KMS-11 (cell line): ENCODE results near the gene CTSA.

Experiments
- H2AFZ ChIP-seq: fragments of 200-600 bp; sonication (generic); 2 replicates; pipeline ENCODE4 v1.6.1; 2016; ENCODE audit warnings: antibody characterized with exemption, mixed run types, low read depth
- H3K27ac ChIP-seq: fragments of 200-600 bp; sonication (generic); 2 replicates; pipeline ENCODE4 v1.6.1; 2016; ENCODE audit warnings: mild to moderate bottlenecking, mixed run types
- H3K27me3 ChIP-seq: fragments of 200-600 bp; sonication (generic); 2 replicates; pipeline ENCODE4 v1.6.1; 2017; ENCODE audit warnings: mild to moderate bottlenecking, low read depth, mixed run types, moderate library complexity; ENCODE audit not compliant: insufficient read depth
- H3K36me3 ChIP-seq: fragments of 200-600 bp; sonication (generic); 2 replicates; pipeline ENCODE4 v1.6.1; 2017; ENCODE audit warnings: mild to moderate bottlenecking, mixed run types; ENCODE audit not compliant: insufficient read depth
- H3K4me1 ChIP-seq: fragments of 200-600 bp; sonication (generic); 2 replicates; pipeline ENCODE4 v1.6.1; 2016; ENCODE audit warnings: mild to moderate bottlenecking, low read depth, mixed run types; ENCODE audit not compliant: poor library complexity, severe bottlenecking
- H3K4me2 ChIP-seq: fragments of 200-600 bp; sonication (generic); 2 replicates; pipeline ENCODE4 v1.7.0; 2016; ENCODE audit warnings: mild to moderate bottlenecking, mixed run types
- H3K4me3 ChIP-seq: fragments of 200-600 bp; sonication (generic); IDR thresholded peaks from 2 replicates; pipeline ENCODE4 v1.6.1; 2017; ENCODE audit warnings: low read depth, low read length, mixed read lengths; ENCODE audit not compliant: insufficient read depth
- H3K79me2 ChIP-seq: fragments of 200-600 bp; sonication (generic); 2 replicates; pipeline ENCODE4 v1.6.1; 2016; ENCODE audit warnings: low read depth, mixed run types; ENCODE audit not compliant: insufficient read depth
- H3K9ac ChIP-seq: fragments of 200-600 bp; sonication (generic); 2 replicates; pipeline ENCODE4 v1.6.1; 2016; ENCODE audit warnings: mild to moderate bottlenecking, mixed run types
- H4K20me1 ChIP-seq: fragments of 200-600 bp; sonication (generic); 2 replicates; pipeline ENCODE4 v1.6.1; 2016; ENCODE audit warnings: mild to moderate bottlenecking, mixed run types; ENCODE audit not compliant: insufficient read depth
- CTCF ChIP-seq: fragments of 200-600 bp; sonication (generic); conservative IDR thresholded peaks from 2 replicates; pipeline ENCODE4 v1.6.1; 2017; ENCODE audit warnings: low read depth, mild to moderate bottlenecking, antibody characterized with exemption, low read length, moderate library complexity, mixed read lengths

CTSA gene

GRCh38 chr20:45945678-45946148 is 54.6 kb downstream of the CTSA start:
- no peaks in the 10 kb centered on the region for H4K20me1 ChIP-seq
- no peaks in the 10 kb centered on the region for H3K27me3 ChIP-seq
- H3K4me1 ChIP-seq = peaks cover 15% of the 10 kb centered on the region
- peak overlapping the region; percentile 3; the same call in 1 of the 2 replicates for H3K4me2 ChIP-seq
- no peak overlapping the region for H3K9ac ChIP-seq
- H2AFZ ChIP-seq = no peak overlapping the region
- H3K27ac ChIP-seq = peak overlapping the region; percentile 45; the same call in 1 of the 2 replicates
- no peak overlapping the region for H3K4me3 ChIP-seq
- TF ChIP-seq CTCF = no peak
- H3K36me3 ChIP-seq = peaks cover 3% of the 10 kb centered on the region; the same call in 1 of the 2 replicates
- no peaks in the 10 kb centered on the region for H3K79me2 ChIP-seq

- H3K27ac ChIP-seq = peak overlapping the region; percentile 45
- H3K36me3 ChIP-seq = no peaks in the 10 kb centered on the region; the same call in 1 of the 2 replicates
- H3K4me2 ChIP-seq = peak overlapping the region; percentile 3; the same call in 1 of the 2 replicates
- peaks cover 15% of the 10 kb centered on the region for H3K4me1 ChIP-seq
- no peak for TF ChIP-seq CTCF
- no peaks in the 10 kb centered on the region for H3K27me3 ChIP-seq
- H3K9ac ChIP-seq = no peak overlapping the region
- no peak overlapping the region for H2AFZ ChIP-seq
- no peaks in the 10 kb centered on the region for H3K79me2 ChIP-seq
- H3K4me3 ChIP-seq = no peak overlapping the region
- H4K20me1 ChIP-seq = no peaks in the 10 kb centered on the region
These were observed 55.2 kb downstream of the CTSA start for GRCh38 chr20:45946149-45946970.

GRCh38 chr20:45947110-45947866 is 56.2 kb downstream of the CTSA start:
- Histone ChIP-seq H3K4me2 (no peak overlapping the region), H3K79me2 (no peaks in the 10 kb centered on the region), H3K27ac (peak overlapping the region; percentile 45; the same call in 1 of the 2 replicates), H3K9ac (no peak overlapping the region), H3K4me1 (peaks cover 22% of the 10 kb centered on the region), H2AFZ (no peak overlapping the region), H3K27me3 (no peaks in the 10 kb centered on the region), H3K4me3 (no peak overlapping the region), H3K36me3 (no peaks in the 10 kb centered on the region; the same call in 1 of the 2 replicates), H4K20me1 (no peaks in the 10 kb centered on the region)
- TF ChIP-seq CTCF = no peak

GRCh38 chr20:45948261-45948733 is 57.2 kb downstream of the CTSA start:
- no peaks in the 10 kb centered on the region; the same call in 1 of the 2 replicates for H3K36me3 ChIP-seq
- peaks cover 22% of the 10 kb centered on the region for H3K4me1 ChIP-seq
- H2AFZ ChIP-seq = no peak overlapping the region
- no peak overlapping the region for H3K4me3 ChIP-seq
- no peaks in the 10 kb centered on the region for H3K79me2 ChIP-seq
- H3K9ac ChIP-seq = no peak overlapping the region; the same call in 1 of the 2 replicates
- no peak overlapping the region for H3K4me2 ChIP-seq
- H4K20me1 ChIP-seq = no peaks in the 10 kb centered on the region
- no peak overlapping the region for H3K27ac ChIP-seq
- TF ChIP-seq CTCF = no peak
- no peaks in the 10 kb centered on the region for H3K27me3 ChIP-seq
